K562 (cell line): ENCODE measurements around the gene USP46.

ENCODE experiments used
- CEBPB ChIP-seq: fragments of 450-650 bp; IDR thresholded peaks from 2 replicates; pipeline ENCODE4 v1.6.1; 2016; ENCODE audit warnings: missing genetic modification characterization, missing compliant biosample characterization
- CHD2 ChIP-seq: IDR thresholded peaks from 2 replicates; pipeline ENCODE4 v1.6.1; 2011; ENCODE audit warnings: low read depth, low read length
- EZH2 ChIP-seq: IDR thresholded peaks from 2 replicates; pipeline ENCODE4 v1.6.1; 2012; ENCODE audit warnings: low read depth, mild to moderate bottlenecking, inconsistent platforms, low read length, borderline replicate concordance
- PRPF4 ChIP-seq: fragments of 200-400 bp; formaldehyde crosslinking; IDR thresholded peaks from one replicate; pipeline ENCODE4 v1.6.1; 2017; ENCODE audit warnings: low read length, low read depth, mild to moderate bottlenecking; ENCODE audit not compliant: insufficient read depth, poor library complexity, severe bottlenecking
- SP1 ChIP-seq: sonication (generic); formaldehyde crosslinking; IDR thresholded peaks from 2 replicates; pipeline ENCODE4 v1.8.1; 2022; ENCODE audit warnings: mild to moderate bottlenecking, missing genetic modification reagents
- SP2 ChIP-seq: IDR thresholded peaks from 2 replicates; pipeline ENCODE4 v1.6.1; 2011; ENCODE audit warnings: mild to moderate bottlenecking, low read depth, low read length, moderate library complexity; ENCODE audit not compliant: poor library complexity, severe bottlenecking; ENCODE audit errors: extremely low read depth
- TARDBP ChIP-seq: fragments of 450-650 bp; IDR thresholded peaks from 2 replicates; pipeline ENCODE4 v1.6.1; 2016
- ZNF507 ChIP-seq: conservative IDR thresholded peaks from 2 replicates; pipeline ENCODE4 v1.6.1; 2017; ENCODE audit warnings: missing genetic modification characterization, missing compliant biosample characterization
- ZNF766 ChIP-seq: fragments of 200-800 bp; sonication (Bioruptor generic); conservative IDR thresholded peaks from 2 replicates; pipeline ENCODE4 v1.6.1; 2016; ENCODE audit warnings: missing genetic modification characterization, missing compliant biosample characterization
- TF ChIP-seq, protein P1 (sequence below), 3 experiments: fragments of 200-800 bp in 1 of 3; sonication (Bioruptor generic) in 1 of 3; sonication (generic) in 1 of 3; formaldehyde crosslinking in 1 of 3; IDR thresholded peaks; 2 replicates each; pipeline versions ENCODE4 v1.6.1 to v1.8.0; 2016 to 2022; ENCODE audit warnings: mild to moderate bottlenecking in 2 of 3, missing compliant biosample characterization in 2 of 3, missing genetic modification characterization in 2 of 3, missing genetic modification reagents in 1 of 3
- TF ChIP-seq, protein P2 (sequence below): IDR thresholded peaks from 2 replicates; pipeline ENCODE4 v1.6.1; 2011; ENCODE audit warnings: borderline replicate concordance, low read depth, mild to moderate bottlenecking, moderate library complexity, low read length; ENCODE audit not compliant: insufficient read depth, poor library complexity, severe bottlenecking

GRCh38 chr4:52586069-52586468, 73.0 kb downstream of the USP46 start:
- TF ChIP-seq SP2 (no peak), ZNF766 (CRISPR knock-in tag) (no peak), SP1 (no peak), TARDBP (no peak), PRPF4 (no peak), CEBPB (tag) (no peak), ZNF507 (no peak), EZH2 (no peak), CHD2 (no peak)
- TF ChIP-seq, protein P1, sequence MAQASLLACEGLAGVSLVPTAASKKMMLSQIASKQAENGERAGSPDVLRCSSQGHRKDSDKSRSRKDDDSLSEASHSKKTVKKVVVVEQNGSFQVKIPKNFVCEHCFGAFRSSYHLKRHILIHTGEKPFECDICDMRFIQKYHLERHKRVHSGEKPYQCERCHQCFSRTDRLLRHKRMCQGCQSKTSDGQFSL (CRISPR knock-in tag; IDR thresholded peaks at IDR 0.05) = no peak
- TF ChIP-seq, protein P1 (tag; IDR thresholded peaks at IDR 0.05) = no peak
- TF ChIP-seq, protein P2, sequence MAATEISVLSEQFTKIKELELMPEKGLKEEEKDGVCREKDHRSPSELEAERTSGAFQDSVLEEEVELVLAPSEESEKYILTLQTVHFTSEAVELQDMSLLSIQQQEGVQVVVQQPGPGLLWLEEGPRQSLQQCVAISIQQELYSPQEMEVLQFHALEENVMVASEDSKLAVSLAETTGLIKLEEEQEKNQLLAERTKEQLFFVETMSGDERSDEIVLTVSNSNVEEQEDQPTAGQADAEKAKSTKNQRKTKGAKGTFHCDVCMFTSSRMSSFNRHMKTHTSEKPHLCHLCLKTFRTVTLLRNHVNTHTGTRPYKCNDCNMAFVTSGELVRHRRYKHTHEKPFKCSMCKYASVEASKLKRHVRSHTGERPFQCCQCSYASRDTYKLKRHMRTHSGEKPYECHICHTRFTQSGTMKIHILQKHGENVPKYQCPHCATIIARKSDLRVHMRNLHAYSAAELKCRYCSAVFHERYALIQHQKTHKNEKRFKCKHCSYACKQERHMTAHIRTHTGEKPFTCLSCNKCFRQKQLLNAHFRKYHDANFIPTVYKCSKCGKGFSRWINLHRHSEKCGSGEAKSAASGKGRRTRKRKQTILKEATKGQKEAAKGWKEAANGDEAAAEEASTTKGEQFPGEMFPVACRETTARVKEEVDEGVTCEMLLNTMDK = no peak
